Activated T-cell treated with anti-CD3 and anti-CD28 coated beads, Interleukin-2, amount 50 U/mL, for 48 hours (primary cell): Measurements from ENCODE around the gene NRBP1.

Experiments
- DNase-seq, 2 experiments: peaks; one replicate each; pipeline ENCODE4 v3.0.0-alpha.2; 2020

The NRBP1 gene

GRCh38 chr2:27428213-27428977, at the start of gene NRBP1:
Gene NRBP1, plus strand, starts transcription at chr2:27428631. Its CDS starts 4,643 bp downstream, at chr2:27433274.
- DNase-seq, result peak; percentile 96

DNA sequence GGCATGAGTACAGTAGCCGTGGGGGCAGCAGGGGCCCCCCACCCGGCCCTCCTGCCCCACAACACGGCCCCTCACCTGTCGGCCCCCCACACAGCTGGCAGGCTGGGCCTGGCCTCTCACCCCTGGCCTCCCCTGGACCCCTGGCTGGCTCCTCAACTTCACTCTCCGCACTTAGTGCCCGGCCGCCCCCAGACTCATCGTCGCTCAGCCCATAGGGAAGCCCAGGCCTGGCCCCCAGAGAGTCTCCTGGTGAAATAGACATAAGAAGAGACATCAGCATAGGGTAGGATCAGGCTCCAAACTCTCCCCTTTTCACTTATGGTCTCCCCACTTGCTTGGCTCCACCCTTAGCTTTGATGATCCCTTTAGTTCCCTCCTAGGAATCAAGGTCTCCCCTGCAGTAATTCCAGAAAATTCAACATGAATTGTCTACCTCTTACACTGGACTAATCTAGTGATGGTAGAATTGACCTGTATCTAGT, 49.6 kb upstream of the NRBP1 start:
- no peak for DNase-seq

- DNase-seq, result no peak
Measured at GRCh38 chr2:27379383-27379835, 49.0 kb upstream of the NRBP1 start.

GRCh38 chr2:27379836-27380625, 48.4 kb upstream of the NRBP1 start:
- DNase-seq, result peak in 1 of 2 experiments; percentile 41

- DNase-seq, result peak; percentile 92 to 94
Measured at GRCh38 chr2:27380626-27381545, 47.5 kb upstream of the NRBP1 start, which contains the start of gene ZNF513. Gene ZNF513, minus strand, starts transcription at chr2:27380734. Its CDS starts 208 bp downstream, at chr2:27380526.

DNA sequence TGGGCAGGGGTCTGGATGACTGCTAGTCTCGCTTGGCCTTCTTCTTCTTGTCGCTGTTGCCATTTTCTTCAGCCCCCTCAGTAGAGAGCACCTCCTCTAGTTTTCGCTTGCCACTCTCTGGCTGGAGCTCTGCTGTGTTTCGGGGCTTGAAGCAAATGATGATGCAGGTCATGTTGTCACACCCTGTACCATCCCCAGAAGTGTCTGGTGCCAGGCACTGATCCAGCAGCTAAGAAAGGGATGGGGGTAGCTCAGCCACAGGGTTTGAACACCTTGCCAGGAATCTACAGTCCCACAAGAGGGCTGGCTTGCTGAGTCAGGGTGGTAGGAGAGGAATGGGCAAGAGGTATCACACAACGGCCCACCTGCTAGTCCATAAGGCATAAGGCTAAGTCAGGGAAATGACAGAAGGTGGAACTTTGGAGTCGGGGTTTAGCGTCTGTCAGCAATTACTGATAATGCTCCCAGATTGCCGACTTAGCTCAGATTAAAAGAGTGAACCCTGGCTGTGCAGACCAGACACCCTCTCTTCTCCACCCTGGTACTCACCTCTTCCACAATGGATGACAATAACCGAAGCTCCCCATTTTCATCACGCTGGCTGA, 46.8 kb upstream of the NRBP1 start:
- no peak for DNase-seq

DNA sequence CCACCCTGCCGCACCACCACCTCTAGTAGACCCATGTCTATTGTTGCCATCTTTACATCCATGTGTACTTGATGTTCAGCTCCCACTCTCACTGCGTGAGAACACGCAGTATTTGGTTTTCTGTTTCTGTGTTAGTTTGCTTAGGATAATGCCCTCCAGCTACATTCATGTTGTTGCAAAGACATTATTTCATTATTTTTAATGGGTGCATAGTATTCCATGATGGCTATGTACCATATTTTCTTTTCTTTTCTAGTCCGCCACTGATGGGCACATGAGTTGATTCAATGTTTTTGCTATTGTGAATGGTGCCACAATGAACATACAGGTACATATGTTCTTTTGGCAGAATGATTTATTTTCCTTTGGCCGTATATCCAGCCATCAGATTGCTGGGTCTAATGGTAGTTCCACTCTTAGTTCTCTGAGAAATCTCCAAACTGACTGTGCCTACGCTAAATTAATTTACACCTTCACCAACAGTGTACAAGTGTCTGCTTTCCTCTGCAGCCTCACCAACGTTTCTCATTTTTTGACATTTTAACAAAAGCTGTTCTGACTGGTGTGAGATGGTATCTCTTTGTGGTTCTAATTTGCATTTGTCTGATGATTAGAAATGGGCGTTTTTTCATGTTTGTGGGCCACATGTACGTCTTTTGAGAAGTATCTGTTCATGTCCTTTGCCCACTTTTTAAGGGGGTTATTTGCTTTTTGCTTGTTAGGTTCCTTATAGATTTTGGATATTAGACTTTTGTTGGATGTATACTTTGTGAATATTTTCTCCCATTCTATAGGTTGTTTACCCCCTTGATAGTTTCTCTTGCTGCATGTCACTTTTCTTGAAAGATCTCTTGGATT, 37.4 kb upstream of the NRBP1 start:
- no peak for DNase-seq

DNA sequence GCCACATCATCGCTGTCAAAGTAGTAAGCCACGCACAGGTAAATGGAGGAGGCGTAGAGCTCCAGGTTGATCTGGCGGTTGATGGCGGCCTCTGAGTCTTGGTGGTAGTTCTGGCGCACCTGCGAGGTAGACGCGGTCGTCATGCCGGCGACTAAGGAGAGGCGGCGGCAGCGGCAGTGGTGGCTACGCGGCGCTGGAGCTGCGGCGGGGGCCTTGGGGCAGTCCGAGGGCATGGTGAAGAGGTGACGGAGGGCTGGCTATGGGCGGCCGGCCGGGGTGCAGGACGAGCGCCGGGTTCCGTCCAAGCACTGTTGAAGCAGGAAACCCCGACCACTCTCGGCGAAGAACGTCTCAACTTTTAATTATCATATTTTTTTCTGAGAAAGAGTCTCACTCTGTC, 35.2 kb upstream of the NRBP1 start:
- no peak for DNase-seq

GRCh38 chr2:27398962-27399361, 29.5 kb upstream of the NRBP1 start:
- DNase-seq, result no peak

DNA sequence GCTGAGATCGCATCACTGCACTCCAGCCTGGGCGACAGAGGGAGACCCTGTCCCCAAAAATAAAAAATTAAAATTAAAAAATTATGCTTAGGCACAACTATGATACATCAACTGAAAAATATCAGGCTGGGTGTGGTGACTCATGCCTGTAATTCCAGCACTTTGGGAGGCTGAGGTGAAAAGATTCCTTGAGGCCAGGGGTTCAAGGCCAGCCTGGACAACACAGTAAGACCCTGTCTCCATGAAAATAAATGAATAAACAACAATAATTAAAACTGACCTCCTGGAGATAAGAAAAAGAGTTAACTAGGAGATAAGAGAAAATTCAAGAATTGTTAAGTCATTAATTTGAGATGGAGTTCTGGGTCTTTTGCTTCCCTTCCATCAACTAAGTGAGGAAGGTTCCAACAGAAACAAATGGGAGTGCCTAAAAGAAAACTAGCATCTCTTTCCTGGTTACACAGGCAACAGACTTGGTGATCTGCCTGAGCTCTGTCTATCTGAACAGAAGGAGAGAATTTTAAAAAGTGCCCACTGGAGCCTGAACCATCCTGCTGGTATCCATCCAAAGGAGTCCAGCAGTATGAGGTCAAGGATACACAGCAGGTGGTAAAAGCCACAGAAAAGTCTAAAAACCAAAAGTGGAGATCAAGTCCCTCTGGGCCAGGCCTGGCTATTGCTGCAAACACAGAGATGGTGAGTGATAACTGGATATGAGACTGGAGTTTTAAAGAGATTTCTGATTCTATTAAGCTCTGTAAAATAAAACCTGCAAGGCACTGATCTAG, 27.9 kb upstream of the NRBP1 start:
- no peak for DNase-seq

DNA sequence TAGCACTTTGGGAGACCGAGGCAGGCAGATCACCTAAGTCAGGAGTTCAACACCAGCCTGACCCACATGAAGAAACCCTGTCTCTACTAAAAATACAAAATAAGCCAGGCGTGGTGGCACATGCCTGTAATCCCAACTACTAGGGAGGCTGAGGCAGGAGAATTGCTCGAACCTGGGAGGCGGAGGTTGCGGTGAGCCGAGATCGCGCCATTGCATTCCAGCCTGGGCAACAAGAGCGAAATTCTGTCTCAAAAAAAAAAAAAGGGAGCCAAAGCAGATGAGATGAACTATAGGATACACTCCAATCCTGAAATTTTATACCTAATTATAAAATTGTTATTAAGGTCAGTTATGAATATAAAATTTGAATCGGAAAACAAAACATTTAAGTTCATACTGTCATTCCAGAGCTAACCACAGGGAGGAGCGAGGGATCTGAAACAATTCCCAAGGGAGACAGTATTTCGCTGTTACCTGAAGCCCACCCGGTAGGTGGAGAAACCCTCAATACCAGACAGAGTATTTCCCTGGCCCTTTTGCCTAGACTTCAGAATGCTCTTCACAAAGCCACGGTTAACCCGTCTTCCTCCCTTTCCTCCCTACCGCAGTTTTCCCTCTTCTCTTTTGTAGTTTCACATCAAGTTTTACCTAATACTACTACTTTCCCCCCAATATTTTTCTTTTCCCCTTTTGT, 20.5 kb upstream of the NRBP1 start:
- no peak for DNase-seq

DNA sequence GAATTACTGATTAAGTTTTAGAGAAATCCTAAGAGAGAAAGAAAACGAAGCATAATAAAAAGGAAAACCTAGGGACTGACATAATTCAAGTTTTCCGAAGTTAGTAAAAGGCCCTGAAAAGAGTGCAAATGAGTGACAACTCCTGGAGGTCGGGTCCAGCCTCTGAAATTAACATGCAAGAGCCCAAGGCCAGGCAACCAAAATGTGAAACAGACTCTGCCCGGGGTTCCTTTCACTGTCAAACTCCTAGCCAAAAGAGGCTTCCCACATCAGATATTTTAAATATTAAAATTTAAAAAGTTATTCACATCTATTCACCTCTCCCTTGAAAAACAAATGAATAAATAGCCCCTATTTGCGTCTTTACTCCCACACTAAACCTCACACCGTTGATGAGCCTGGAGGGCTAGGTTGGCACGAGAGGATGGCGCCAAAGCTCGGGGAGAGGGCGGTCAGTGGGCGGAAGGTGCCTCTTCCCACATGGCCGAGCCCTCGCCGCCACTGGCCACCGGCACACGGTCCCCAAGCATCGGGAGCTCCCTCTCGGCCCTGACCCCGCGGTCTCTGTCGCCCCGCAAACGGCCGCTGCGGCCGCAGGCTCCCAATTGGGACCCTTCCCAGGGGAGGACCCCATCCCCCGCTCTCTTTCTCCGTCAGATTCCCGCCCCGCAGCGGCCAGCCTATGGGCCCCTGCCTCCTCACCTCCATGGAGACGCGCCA, 19.7 kb upstream of the NRBP1 start:
- no peak for DNase-seq

GRCh38 chr2:27409321-27410073, 18.9 kb upstream of the NRBP1 start, which contains the start of gene PPM1G:
Gene PPM1G, minus strand, starts transcription at chr2:27409591. Its CDS starts 169 bp downstream, at chr2:27409422.
- DNase-seq, result peak; percentile 98 to 99

- DNase-seq, result no peak
Measured at GRCh38 chr2:27412419-27413152, 15.8 kb upstream of the NRBP1 start.

- no peak for DNase-seq
Measured at GRCh38 chr2:27416151-27416550, 12.3 kb upstream of the NRBP1 start.

DNA sequence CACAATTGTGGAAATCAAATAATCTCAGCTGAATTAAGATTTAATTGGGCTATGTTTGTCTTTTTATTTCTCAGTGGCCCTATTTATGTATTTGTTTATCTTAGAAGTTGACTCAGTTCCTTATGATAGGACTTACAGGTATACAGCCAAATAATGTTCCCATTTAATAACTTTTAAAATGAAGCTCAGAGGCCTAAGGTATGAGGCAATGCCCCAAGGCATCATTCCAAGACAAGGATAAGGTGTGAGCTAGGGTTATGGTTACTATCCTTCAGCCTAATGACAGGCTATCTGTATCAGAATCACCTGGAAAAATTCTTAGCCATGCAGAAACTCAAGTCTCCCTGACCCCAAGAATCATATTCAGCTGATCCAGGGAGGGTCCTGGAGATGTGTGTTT, 7.4 kb upstream of the NRBP1 start:
- DNase-seq, result no peak

- no peak for DNase-seq
Measured at GRCh38 chr2:27421660-27422250, 6.7 kb upstream of the NRBP1 start.
